T1000 (cell line): ENCODE data around the gene GRID1.

Experiments used
- DNase-seq: peaks from one replicate; lab custom pipeline; 2025; ENCODE audit warnings: mixed read lengths; lab: John Stamatoyannopoulos, UW

The GRID1 gene

DNA sequence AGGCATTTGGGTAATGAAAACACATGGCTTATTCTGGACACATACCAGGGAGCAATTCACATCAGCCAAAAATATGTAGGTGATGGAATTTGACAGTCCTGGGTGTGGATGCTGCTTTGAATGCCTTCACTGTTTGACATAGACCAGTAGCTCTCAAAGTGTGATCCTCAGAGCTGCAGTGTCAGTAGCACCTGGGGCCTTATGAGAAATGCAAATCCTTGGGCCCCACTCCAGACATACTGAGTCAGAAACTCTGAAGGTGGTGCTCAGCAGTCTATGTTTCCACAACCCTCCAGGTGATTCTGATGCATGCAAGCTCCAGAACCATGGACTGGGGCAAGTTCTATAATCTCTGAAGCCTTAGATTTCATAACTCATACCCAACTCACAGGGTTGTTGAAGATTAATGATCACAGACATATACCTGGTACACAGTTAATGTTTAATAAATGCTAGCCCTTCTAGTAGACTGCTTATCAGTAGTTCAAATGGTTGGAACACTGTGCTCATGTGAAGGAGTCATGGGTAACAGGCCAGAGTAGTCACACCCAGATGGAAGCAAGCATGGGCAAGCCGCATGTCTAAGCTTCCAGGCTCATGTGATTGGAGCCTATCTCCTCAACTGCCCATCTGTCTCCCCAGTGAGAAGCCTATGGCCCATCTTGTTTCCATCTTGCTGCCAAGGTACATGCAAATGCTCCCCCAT, 715.7 kb downstream of the GRID1 start:
- no peak for DNase-seq

DNA sequence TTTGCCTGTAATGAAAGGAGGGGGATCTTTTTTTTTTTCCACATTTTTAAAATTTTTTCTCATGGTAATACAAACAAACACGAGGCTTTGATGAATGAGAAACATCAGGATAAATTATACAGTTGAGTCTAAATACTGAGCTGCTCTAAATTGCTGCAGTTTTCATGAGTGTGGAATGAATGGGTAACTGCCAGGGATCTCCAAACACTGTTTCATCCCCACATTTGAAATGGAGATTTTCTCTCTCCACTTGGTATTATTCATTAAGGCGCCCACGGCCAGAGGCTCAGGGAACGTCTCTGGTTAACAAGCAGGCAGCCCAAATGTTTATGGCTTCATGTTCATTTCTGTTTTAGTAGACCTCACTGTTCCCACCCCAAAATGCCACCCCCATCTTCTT, 717.1 kb downstream of the GRID1 start:
- DNase-seq, result no peak

DNA sequence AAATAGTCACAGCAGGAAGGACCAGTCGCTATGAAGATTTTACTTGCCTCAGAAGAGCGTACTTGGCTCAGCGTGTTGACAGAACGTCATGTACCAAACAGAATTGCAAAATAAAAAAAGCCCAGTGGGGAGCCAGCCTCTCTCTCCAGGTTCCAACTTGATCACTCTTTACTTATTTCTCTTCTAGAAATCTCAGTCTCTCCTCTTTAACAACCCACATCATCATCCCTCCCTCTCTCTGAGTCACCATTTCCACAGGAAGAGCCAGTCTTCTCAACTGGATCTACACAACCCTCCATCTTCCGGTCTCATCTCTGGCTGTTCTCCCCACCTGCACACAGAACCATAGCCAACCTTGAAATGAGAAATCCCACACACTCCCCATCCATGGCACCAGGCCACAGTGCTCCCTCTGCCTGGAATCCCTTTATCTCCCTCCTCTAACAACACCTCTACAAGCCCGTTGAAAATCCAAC, 718.3 kb downstream of the GRID1 start:
- DNase-seq, result no peak

DNA sequence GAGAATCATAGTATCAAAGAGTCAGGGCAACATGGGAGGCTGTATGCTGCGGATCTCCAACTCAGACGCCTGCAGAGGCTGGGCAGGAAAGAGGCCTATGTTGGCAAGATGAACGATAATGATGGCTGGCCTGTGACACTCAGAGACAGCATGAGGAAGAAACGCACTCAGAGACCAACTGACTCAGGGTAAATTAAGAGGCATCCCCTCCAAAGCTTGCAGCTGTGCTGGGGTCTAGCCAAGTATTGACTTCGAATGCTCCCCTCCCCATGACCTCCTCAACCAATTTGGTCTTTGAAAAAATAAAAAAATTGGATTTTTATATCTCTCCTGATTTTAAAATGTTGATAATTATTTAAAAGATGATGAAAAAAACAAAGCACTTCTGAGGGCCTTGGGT, 718.9 kb downstream of the GRID1 start:
- DNase-seq, result no peak

DNA sequence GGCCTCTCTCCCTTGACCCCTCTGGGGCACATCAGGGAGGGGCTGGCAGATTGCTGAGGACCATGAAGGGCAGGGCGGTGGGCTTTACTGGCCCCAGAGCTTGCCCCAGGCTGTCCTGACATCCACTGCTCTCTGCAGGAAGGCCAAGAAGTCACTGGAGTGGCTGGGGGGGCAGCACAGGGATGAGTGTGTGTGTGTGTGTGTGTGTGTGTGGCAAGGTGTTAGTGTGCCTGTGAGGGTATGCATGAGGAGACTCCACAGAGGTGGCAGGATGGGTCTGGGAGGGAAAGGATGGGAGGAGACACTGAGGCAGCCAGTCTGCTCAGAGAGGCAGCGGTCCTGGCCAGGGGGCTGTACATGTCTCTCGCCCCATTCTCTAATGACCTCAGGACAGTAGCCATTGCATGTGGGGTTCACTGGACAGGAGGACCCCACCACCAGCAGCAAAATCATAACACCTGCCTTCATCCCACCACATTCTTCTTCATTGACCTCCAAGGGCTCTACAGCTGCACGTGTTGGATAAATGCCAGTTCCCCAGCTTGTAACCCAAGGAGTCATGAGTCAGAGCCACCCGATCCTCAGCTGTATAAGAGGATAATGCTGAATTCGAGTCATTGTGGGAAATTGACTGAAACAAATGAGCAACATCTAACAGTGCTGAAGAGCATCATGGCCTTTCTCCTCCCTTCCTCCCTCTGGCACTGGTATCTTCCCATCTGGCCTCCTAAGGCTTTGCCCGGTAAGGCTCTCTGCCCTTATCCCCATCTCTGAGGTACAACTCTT, 720.5 kb downstream of the GRID1 start:
- DNase-seq, result peak; percentile 18

DNA sequence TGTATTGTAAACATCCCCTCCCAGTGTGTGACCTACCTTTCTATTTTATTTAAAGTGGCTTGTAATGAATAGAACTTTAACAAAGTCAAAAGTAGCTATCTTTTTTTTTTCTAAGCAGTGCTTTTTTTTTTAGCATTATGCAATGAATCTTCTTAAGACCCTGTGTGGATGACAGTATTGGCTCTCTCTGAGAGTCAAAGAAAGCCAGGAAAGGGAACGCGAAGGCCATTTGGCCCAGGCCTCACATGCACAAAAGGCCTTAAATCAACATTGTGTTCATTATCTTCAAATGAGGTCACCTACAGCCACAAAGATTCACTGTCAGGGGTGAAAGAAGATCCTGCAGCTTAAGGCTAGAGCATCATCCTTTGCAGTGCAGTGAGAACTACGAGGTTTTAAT, 721.5 kb downstream of the GRID1 start:
- no peak for DNase-seq

DNA sequence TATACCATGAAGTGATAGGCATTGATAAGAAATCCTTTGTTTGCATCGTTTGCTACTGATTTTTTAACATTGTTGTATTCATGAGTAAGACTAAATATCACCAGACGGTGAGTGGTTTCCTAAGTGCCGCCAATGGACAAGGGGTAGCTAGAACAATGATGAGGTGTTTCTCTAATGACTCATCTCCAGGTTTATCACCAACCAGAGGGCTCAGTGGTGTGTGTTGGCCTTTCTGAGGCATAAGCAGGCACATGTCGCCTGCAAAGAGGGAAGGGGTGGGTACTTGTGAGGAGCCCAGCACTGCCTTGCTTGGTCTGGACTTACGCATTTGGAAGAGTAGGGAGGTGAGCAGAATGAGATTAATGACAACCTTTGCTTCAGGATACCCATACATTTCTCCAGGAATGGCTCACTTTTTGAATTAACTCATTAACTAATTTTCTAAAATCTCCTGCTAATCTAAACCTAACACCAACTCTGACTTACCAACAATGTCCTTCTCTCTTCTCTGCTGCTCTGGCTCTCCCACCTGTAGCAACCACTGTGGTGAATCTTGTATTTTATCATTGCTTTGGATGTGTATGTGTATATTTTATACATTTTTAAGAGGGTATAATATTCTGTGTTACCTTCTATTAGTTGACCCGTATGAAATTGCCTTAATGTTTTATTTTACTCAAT, 722.6 kb downstream of the GRID1 start:
- no peak for DNase-seq

DNA sequence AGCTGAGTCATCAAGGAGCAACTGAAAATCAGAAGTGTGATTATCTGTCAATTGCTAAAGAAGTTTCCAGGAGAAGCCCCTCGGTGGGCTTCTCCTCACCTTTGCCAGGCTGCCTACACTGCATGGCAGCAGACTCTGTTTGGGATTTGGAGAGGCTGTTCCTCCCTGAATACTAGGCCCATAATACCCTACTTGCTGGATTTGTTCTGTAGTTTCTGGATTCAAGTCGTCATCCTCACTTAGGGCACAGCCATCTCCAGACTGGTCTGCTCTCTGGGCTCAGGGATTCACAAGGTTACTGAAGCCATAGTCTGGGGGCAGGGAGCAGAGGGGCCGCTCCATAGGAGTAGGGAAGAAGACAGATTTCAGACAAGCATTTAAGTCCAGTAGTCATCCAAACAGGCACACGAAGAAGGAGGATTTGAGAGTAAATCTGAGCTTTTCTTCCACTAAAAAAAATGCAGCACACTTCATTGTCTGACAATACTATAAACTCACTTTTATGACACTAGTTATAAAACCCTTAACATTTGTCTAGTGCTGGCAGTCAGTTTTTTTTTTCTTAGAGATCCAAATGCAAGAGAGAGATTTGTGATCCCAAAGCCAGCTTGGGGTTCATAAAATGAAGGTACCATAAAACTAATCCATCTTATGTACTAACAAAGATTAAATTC, 723.3 kb downstream of the GRID1 start:
- DNase-seq, result no peak

DNA sequence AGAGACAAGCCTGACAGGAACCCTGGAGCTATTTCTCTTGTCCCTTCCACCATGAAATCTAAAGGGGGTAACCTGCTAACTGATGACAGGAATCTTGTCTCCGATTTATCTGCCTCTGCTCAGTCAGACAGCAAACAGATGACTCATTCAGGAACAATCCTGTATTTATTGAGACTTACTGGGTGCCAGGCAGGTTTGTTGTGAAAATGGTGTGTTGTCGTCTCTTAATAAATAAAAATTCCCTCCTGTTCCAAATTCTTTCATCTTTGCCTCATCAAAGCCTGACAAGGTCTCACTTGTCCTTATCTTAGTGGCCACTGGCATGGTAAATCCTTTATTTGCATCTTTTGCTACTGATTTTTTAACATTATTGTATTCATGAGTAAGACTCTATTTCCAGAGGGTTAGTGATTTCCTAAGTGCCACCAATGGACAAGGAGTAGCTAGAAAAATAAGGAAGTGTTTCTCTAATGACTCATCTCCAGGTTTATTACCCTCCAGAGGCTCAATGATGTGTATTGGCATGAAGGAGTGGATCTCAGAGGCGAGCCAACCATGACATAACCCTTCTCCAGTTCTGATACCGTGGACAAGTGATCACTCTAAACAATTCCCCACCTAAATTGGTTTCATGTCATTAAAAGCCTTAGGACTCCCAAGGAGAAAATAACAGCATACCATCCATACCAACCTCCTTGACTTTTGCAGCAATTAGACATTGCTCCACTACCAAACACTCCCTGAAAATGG, 724.0 kb downstream of the GRID1 start:
- peak; percentile 76 for DNase-seq

DNA sequence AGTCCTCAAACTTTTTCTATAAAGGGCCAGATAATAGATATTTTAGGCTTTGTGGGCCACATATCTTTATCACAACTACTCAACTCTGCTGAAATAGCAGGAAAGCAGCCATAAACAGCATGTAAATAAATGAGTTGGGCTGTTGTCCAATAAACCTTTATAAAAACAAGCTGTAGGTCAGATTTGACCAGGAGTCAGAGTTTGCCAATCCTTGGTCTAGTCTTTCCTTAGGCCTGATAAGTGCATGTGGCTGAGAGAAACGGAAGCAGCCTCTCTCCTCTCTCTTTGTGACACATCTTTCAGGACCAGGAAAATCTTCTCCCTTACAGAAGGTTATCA, 724.5 kb downstream of the GRID1 start:
- no peak for DNase-seq

DNA sequence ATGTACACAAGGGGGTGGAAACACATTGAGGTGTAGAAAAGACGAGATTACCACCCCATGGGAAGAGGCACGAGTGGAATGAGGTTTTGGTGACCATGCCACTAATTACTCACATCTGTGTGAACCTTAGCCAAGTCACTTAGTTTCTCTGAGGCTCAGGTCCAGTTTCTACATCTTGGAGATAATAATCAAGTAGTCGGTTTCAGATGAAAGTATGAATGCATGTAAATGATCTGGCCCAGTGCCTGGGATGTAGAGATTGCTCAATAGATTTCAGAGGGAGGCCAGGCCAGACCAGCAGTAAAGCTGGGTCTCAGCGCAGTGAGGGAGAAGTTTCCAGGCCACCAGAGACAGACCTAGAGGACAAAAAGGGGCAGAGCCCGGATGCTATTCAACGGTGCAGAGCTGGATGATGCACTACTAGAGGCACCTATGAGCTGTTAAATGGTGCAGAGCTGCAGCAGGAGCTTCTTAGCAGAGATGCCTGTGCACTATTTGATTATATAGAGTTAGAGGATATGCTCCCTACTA, 725.1 kb downstream of the GRID1 start:
- peak; percentile 51 for DNase-seq

DNA sequence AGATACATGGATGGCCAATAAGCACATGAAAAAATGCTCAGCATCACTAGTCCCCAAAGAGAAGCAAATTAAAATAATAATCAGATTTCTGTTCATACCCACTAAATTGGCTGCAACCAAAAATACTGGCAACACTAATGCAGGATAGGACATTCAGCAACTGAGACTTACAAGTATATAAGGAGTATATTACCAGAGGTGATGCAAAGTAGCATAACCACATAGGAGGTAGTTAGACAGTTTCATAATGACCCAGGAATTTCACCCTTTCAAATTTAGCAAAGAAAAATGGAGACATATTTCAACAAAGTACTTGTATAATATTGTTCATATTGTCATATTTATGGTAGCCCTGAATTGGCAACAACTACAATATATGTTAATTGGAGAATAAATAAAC, 727.8 kb downstream of the GRID1 start:
- no peak for DNase-seq

DNA sequence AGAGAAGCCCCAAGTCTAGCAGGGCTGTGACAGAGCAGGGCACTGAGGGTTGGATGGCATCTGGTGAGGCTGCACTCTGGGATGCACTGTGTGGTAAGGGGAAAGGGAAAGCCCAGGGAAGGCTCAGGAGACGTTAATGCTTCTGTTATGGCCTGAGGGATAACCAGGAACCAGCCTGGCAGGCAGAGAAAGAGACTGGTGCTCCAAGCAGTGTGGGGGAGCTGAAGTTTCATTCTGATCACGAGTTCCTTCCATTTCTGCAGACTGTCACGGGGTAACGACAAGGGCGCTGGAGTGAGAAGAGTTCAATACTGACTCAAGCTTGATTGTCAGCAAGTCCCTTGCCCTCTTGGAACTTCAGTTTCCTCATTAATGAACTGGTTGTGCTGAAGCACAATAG, 730.9 kb downstream of the GRID1 start:
- DNase-seq, result no peak

DNA sequence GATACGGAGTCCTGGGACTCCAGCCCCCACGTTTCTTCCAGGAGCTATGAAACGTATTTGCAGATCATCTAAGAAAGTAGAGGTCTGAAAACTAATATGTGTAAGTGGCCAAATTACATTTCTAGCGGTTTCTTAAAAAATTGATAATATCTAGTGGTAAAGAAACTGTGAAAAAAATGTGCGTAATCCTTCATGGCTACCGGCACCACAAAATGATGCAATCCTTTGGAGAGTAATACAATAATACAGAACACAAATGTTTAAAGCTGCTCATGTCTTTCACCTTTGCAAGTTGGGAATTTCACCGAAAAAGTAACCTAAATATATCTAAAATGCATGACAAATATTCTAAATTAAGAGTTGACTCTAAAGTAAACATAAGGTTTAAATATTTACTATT, 742.1 kb downstream of the GRID1 start:
- no peak for DNase-seq

DNA sequence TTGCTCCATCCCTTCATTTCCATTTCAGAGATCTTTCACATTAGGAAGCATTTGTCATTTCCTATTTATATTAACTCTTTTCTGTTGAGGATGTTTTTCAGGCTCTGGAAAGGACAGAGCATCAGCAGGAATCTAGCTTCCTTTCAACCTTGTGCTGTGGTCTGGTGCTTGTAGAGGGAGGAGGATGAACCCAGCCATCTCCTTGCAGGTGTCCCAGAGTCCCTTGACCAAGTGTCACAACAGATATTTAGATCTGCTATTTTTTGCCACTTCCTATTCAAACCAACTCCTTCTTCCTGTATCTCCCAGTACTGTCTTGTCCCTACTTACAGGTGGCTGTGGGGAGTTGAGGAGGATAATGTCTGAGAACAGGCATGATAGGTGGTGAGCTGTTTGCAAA, 742.8 kb downstream of the GRID1 start:
- DNase-seq, result no peak

DNA sequence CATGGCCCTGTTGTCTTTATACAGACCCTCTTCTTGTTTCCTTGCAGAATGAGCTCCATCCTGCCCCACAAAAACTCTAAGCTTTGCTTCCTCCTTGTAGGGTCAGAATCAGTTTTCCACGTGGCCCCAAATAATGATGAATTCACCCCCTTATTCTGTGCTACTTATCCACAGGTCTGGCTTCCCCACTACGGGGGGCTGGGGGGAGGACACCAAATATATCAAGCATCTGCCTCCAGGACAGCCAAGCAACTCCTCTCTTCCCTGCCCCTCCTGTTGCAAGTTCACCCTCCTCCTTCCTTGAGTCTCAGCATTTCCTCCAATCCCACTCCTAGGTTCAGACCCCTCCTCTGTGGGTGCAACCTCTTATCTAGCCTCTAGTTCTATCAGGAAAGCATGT, 743.3 kb downstream of the GRID1 start:
- DNase-seq, result no peak

DNA sequence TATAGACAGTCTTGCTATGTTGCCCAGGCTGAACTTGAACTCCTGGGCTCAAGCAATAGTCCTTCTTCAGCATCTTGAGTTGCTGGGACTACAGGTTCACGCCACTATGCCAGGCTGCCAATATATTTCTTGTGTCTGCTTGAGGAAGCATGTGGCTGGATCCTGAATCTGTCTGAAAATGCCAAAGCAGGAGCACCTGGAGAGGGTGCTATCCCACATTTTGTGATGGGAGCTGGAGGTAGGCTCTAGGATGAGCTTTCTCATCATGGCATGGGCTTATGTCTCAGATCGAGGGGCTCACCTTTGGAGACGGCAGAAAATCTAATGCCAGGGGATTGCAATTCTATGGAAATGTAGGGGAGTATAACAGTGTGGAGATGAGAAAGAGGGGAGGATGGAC, 744.2 kb downstream of the GRID1 start:
- no peak for DNase-seq

DNA sequence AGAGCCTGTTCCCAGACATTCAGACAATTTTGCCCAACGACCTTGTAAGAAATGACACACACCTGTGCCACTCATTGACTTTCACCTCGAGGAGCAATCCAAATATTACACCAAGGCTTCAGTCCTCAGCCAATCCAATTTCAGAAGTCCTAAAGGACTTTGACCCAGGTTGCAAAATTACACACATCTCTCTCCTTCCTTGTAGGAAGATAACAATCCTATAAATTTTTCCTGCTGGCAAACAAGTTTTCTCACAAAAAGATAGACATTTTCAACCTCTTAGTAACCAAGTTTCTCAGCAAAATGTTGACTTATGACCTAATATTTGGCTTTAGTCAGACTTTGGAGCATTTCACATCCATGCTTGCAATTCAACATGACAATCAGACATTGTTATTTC, 745.0 kb downstream of the GRID1 start:
- DNase-seq, result no peak

DNA sequence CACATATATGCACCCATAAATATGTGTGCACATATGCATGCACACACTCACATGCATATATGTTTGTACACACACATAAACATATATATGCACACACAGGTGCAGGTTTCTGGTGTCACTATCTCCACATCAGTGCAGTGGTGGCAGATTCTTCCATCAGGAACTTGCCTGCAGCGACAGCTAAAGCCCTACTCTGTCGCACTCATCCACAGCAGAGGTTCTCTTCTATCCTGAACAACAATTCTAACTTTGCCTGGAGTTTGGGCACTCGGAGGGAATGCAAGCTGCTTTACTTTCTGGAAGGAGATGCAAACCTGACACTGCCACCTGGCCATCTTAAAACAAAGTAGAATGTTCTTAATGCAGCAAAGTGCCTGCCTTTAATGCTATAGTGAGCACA, 745.8 kb downstream of the GRID1 start:
- no peak for DNase-seq

DNA sequence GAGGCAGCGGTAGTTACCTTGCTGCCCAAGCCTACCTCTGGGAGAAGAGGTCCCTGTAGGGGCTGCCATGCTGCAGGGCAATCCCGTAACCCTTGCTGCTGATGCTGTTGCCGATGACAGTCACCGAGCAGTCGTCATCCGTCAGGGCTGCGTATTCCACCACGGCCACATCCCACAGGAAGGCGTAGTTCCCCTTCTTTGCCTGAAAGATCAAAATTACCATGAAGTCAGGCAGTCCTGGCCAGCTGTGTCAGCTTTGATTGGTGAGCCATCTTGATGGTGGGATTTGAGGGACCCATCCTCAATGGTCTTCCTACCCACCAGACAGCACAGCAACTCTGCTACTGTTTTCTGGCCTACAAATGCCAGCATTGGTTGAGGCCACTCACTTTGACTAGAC, 746.8 kb downstream of the GRID1 start:
- no peak for DNase-seq

DNA sequence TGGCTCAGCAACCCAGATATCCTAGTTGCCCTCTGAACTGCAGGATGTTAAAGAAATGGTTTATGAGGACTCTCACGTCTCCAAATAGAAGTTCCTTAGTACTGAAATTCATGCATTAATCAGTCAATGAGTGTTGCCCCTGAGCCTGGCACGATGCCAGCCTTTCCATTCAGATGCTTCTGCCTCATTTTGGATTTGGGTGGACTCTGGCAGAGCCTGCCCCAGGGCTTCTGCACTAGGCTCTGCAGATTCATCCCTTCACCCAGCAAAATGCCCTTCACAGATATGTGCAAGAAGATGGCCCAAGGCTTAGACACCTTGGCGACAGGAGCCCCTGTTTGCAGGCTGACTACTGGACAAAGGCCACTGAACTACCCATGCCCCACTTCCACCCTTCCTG, 747.8 kb downstream of the GRID1 start:
- DNase-seq, result no peak
